K562 (cell line): ENCODE results near the gene ADAM15. TPM values are rescaled to one million over a fixed set of nuclear protein-coding genes. Genes with fewer than 3 reads are reported as not detected.

Source experiments
- ATAC-seq: fragments of 200-7000 bp; cut with Tn5 transposase; 3 replicates; pipeline ENCODE4 v1.9.1; 2020; ENCODE audit warnings: moderate library complexity
- BruUV-seq: library from RNA; stranded (reverse); fragments of 400-500 nt; replicated peaks from 2 replicates; lab custom pipeline; 2021; lab: Mats Ljungman, UMichigan
- CTCF ChIA-PET: fragments of 300-600 bp; formaldehyde crosslinking; extraction: SDS; loops from one replicate; lab custom pipeline; 2021; ENCODE audit warnings: low intra/inter-chr PET ratio; lab: Yijun Ruan, JAX
- POLR2A ChIA-PET: fragments of 300-600, 350-650 bp; sonication (Branson Sonifier 250); formaldehyde crosslinking; extraction: SDS; loops from one replicate; lab custom pipeline; 2021; ENCODE audit warnings: antibody characterized with exemption, inconsistent platforms; lab: Yijun Ruan, JAX
- DNase-seq, 4 experiments: peaks; one replicate each; pipeline versions ENCODE4 v3.0.0 to v3.0.0-alpha.2; 2011 to 2018; ENCODE audit warnings: low spot score in 3 of 4, mixed read lengths in 3 of 4; ENCODE audit errors: extremely low read depth in 1 of 4
- FAIRE-seq: peaks from 2 replicates; lab custom pipeline; 2011; peaks lifted over from hg19 to GRCh38; lab: Jason Lieb, UNC
- H2AFZ ChIP-seq: 2 replicates; pipeline ENCODE4 v1.6.0; 2011; ENCODE audit warnings: low read depth, low read length, control low read depth, inconsistent platforms
- H3K27ac ChIP-seq: fragments of 200-600 bp; 3 replicates; pipeline ENCODE4 v1.8.0; 2011; ENCODE audit warnings: low read depth, mild to moderate bottlenecking, control low read depth, inconsistent platforms, low read length, moderate library complexity, mixed read lengths; ENCODE audit errors: extremely low read depth
- H3K27me3 ChIP-seq, 2 experiments: fragments of 300-600 bp in 1 of 2; 2 replicates in 1 of 2; 3 replicates in 1 of 2; pipeline versions ENCODE4 v1.6.0 to v1.8.0; 2011; ENCODE audit warnings: inconsistent platforms in 2 of 2, low read length in 2 of 2, mild to moderate bottlenecking in 1 of 2, mixed read lengths in 1 of 2, moderate library complexity in 1 of 2; ENCODE audit not compliant: control insufficient read depth in 2 of 2, insufficient read depth in 2 of 2
- H3K36me3 ChIP-seq: fragments of 300-600 bp; 3 replicates; pipeline ENCODE4 v1.8.0; 2011; ENCODE audit warnings: mild to moderate bottlenecking, low read length, inconsistent platforms; ENCODE audit not compliant: control insufficient read depth, insufficient read depth
- H3K4me1 ChIP-seq, 2 experiments: fragments of 200-600 bp in 1 of 2; replicated peaks in 1 of 2; 2 replicates in 1 of 2; 3 replicates in 1 of 2; pipeline versions ENCODE4 v1.5.1 to v1.8.0; 2011; ENCODE audit warnings: inconsistent platforms in 2 of 2, low read length in 2 of 2, mild to moderate bottlenecking in 1 of 2, mixed read lengths in 1 of 2, moderate library complexity in 1 of 2; ENCODE audit not compliant: control insufficient read depth in 2 of 2, insufficient read depth in 2 of 2
- H3K4me2 ChIP-seq: 2 replicates; pipeline ENCODE4 v1.6.1; 2011; ENCODE audit warnings: low read length, control low read depth, inconsistent platforms, mixed read lengths; ENCODE audit not compliant: insufficient read depth
- H3K4me3 ChIP-seq: fragments of 200-600 bp; sonication (generic), shearing (Covaris generic); 2 replicates; pipeline ENCODE4 v1.5.1; 2016; ENCODE audit warnings: control low read depth, inconsistent platforms
- H3K79me2 ChIP-seq: fragments of 200-600 bp; 3 replicates; pipeline ENCODE4 v1.8.0; 2011; ENCODE audit warnings: low read length, inconsistent platforms; ENCODE audit not compliant: control insufficient read depth, insufficient read depth
- H3K9ac ChIP-seq, 2 experiments: 2 replicates each; pipeline versions ENCODE4 v1.6.0 to v1.6.1; 2011; ENCODE audit warnings: low read depth in 2 of 2, low read length in 2 of 2, control low read depth in 1 of 2, inconsistent platforms in 1 of 2, mild to moderate bottlenecking in 1 of 2, mixed read lengths in 1 of 2; ENCODE audit not compliant: insufficient read depth in 1 of 2
- H3K9me1 ChIP-seq: one replicate; pipeline ENCODE4 v1.6.0; 2011; ENCODE audit warnings: inconsistent platforms, mild to moderate bottlenecking, low read length, moderate library complexity; ENCODE audit not compliant: control insufficient read depth, insufficient read depth
- H3K9me3 ChIP-seq: replicated peaks from 2 replicates; pipeline ENCODE4 v1.5.1; 2011; ENCODE audit warnings: low read depth, low read length, inconsistent platforms; ENCODE audit not compliant: control insufficient read depth, insufficient read depth
- H4K20me1 ChIP-seq: replicated peaks from 2 replicates; pipeline ENCODE4 v1.6.1; 2011; ENCODE audit warnings: low read length, inconsistent platforms, mixed read lengths; ENCODE audit not compliant: control insufficient read depth, insufficient read depth
- CSDE1 ChIP-seq, 2 experiments: fragments of 450-650 bp; IDR thresholded peaks; 2 replicates each; pipeline ENCODE4 v1.6.1; 2016; ENCODE audit warnings: mild to moderate bottlenecking in 1 of 2
- FOXM1 ChIP-seq, 2 experiments: fragments of 450-650 bp in 1 of 2; sonication (generic) in 1 of 2; formaldehyde crosslinking in 1 of 2; IDR thresholded peaks; 2 replicates each; pipeline versions ENCODE4 v1.6.1 to v1.9.0; 2017 to 2022; ENCODE audit warnings: low read depth in 2 of 2, mild to moderate bottlenecking in 2 of 2, missing genetic modification reagents in 1 of 2, moderate library complexity in 1 of 2
- GATAD2A ChIP-seq: fragments of 450-650 bp; IDR thresholded peaks from 2 replicates; pipeline ENCODE4 v1.6.1; 2017
- HCFC1 ChIP-seq: IDR thresholded peaks from 2 replicates; pipeline ENCODE4 v1.6.1; 2012; ENCODE audit warnings: low read depth, low read length, improper control_type of control experiment
- HDAC1 ChIP-seq, 2 experiments: fragments of 450-650 bp; IDR thresholded peaks; 2 replicates each; pipeline ENCODE4 v1.6.1; 2016 to 2017; ENCODE audit warnings: inconsistent platforms in 1 of 2, mild to moderate bottlenecking in 1 of 2, moderate library complexity in 1 of 2
- JUND ChIP-seq, 2 experiments: IDR thresholded peaks; 2 replicates in 1 of 2; 3 replicates in 1 of 2; pipeline ENCODE4 v1.6.1; 2011; ENCODE audit warnings: borderline replicate concordance in 2 of 2, low read depth in 2 of 2, low read length in 2 of 2, improper control_type of control experiment in 1 of 2, missing biosample characterization in 1 of 2, missing genetic modification characterization in 1 of 2, missing genetic modification reagents in 1 of 2
- KDM1A ChIP-seq, 2 experiments: fragments of 450-650 bp; IDR thresholded peaks; 2 replicates each; pipeline ENCODE4 v1.6.1; 2016; ENCODE audit warnings: mild to moderate bottlenecking in 2 of 2
- KDM4B ChIP-seq, 2 experiments: fragments of 450-650 bp in 1 of 2; sonication (generic) in 1 of 2; IDR thresholded peaks; 2 replicates each; pipeline ENCODE4 v1.6.1; 2016 to 2017; ENCODE audit warnings: borderline replicate concordance in 2 of 2, antibody characterized with exemption in 1 of 2, low read depth in 1 of 2, mild to moderate bottlenecking in 1 of 2
- POLR2A ChIP-seq: fragments of 450-650 bp; conservative IDR thresholded peaks from 2 replicates; pipeline ENCODE4 v1.6.1; 2016
- PTBP1 ChIP-seq: fragments of 200-400 bp; formaldehyde crosslinking; IDR thresholded peaks from 2 replicates; pipeline ENCODE4 v1.6.1; 2017; ENCODE audit warnings: low read depth, low read length
- RFX5 ChIP-seq: IDR thresholded peaks from 2 replicates; pipeline ENCODE4 v1.6.1; 2011; ENCODE audit warnings: low read depth, mild to moderate bottlenecking, improper control_type of control experiment, low read length
- SMAD2 ChIP-seq: fragments of 150-350 bp; IDR thresholded peaks from 2 replicates; pipeline ENCODE4 v1.6.1; 2014; ENCODE audit warnings: low read depth, mild to moderate bottlenecking, low read length
- SUPT5H ChIP-seq: fragments of 450-650 bp; IDR thresholded peaks from 2 replicates; pipeline ENCODE4 v1.6.1; 2016
- TAF1 ChIP-seq: IDR thresholded peaks from 2 replicates; pipeline ENCODE4 v1.6.1; 2011; ENCODE audit warnings: mild to moderate bottlenecking, low read length, moderate library complexity; ENCODE audit not compliant: insufficient read depth, control insufficient read depth, severe bottlenecking; ENCODE audit errors: extremely low read depth
- TFAP4 ChIP-seq: sonication (generic); formaldehyde crosslinking; IDR thresholded peaks from 2 replicates; pipeline ENCODE4 v1.8.0; 2022; ENCODE audit warnings: missing genetic modification reagents, mild to moderate bottlenecking, moderate library complexity, borderline replicate concordance
- ZEB2 ChIP-seq: fragments of 450-650 bp; IDR thresholded peaks from 2 replicates; pipeline ENCODE4 v1.6.1; 2016
- ZNF143 ChIP-seq: sonication (generic); formaldehyde crosslinking; IDR thresholded peaks from 2 replicates; pipeline ENCODE4 v1.9.0; 2022; ENCODE audit warnings: mild to moderate bottlenecking, missing genetic modification reagents
- WGBS: fragments of 100-300 bp; shearing (Covaris generic); methylation state at CpG from one replicate; pipeline ENCODE4 v1.1.6; 2016; ENCODE audit warnings: low coverage, mixed read lengths; ENCODE audit not compliant: insufficient coverage; ENCODE audit errors: missing lambda C conversion rate; 5-methylcytosine and 5-hydroxymethylcytosine counted together
- in situ Hi-C: fragments of 300-500 bp; cut with MboI; formaldehyde crosslinking; loops from 4 replicates; pipeline ENCODE4 v1.15.0; 2018; ENCODE audit warnings: inconsistent platforms, mixed read lengths
- intact Hi-C: fragments of 100-400 bp; cut with micrococcal nuclease; formaldehyde crosslinking; loops from 2 replicates; pipeline ENCODE4 v1.14.2; 2022
- polyA plus RNA-seq, 8 experiments: library from polyadenylated mRNA; depleted of rRNA in 4 of 8; stranded (reverse) in 5 of 8; unstranded in 3 of 8; fragments of >200 nt; fragmentation: Nextera tagmentation in 2 of 8; fragmentation: Illumina TruSeq in 1 of 8; extraction: Ambion mirVana in 2 of 8; extraction: Trizol in 1 of 8; gene quantifications; 2 replicates each; pipeline versions ENCODE4 v1.2.1 to v1.2.3, GENCODE V29; 2011 to 2014; ENCODE audit warnings: inconsistent platforms in 1 of 8, missing spikeins in 1 of 8
- total RNA-seq, 7 experiments: library from RNA; depleted of rRNA in 6 of 7; stranded (reverse); fragments of >200 nt in 6 of 7; fragmentation: Illumina TruSeq in 2 of 7; extraction: Trizol in 2 of 7; gene quantifications; 2 replicates each; pipeline versions ENCODE4 v1.2.1 to v1.2.3, GENCODE V29; 2011 to 2021; ENCODE audit warnings: low replicate concordance in 1 of 7
- TF ChIP-seq, protein P1 (sequence below), 2 experiments: fragments of 450-650 bp; IDR thresholded peaks; 2 replicates each; pipeline ENCODE4 v1.6.1; 2018; ENCODE audit warnings: mild to moderate bottlenecking in 2 of 2, low read depth in 1 of 2; ENCODE audit not compliant: partially characterized antibody in 2 of 2

The ADAM15 gene
- total and polyA plus RNA-seq, 9 of the 15 experiments (the other 6 are each of a cell fraction or from before 2014, with no cell fraction given): 0.69 to 72.3 (median 32.8) TPM

- Histone ChIP-seq H3K27me3 (no peaks in the 10 kb centered on the region), H3K4me2 (no peak overlapping the region), H2AFZ (no peak overlapping the region), H3K27ac (peak overlapping the region; percentile 33; the same call in 2 of the 3 replicates), H4K20me1 (peaks cover 3% of the 10 kb centered on the region), H3K9me1 (no peaks in the 10 kb centered on the region), H3K4me3 (no peak overlapping the region), H3K9me3 (no peaks in the 10 kb centered on the region), H3K4me1 (peaks cover 71 to 79% of the 10 kb centered on the region in 2 experiments), H3K79me2 (peaks cover 90% of the 10 kb centered on the region), H3K36me3 (peaks cover 60% of the 10 kb centered on the region; the same call in 2 of the 3 replicates), H3K9ac (no peak overlapping the region; a peak in 1 of 4 replicates)
- FAIRE-seq (peak; percentile 94), ATAC-seq (no peak), DNase-seq (no peak)
- ChIA-PET CTCF (no interaction called here), POLR2A (interaction anchor here (0.6 to 1.0 kb wide), 7 partner anchors 11 to 748 kb away, joined by 3 to 4 read pairs (median 3); partner anchors contain the start of gene DPM3)
- 55% methylated on average over 2 of the region's 2 CpGs for WGBS
- intact Hi-C loops (no loop called here), in situ Hi-C loops (no loop called here)
- no TSS peak for BruUV-seq
- TF ChIP-seq KDM4B (IDR thresholded peaks at IDR 0.05; ENCODE audit: borderline replicate concordance in 2 of 2, low read depth in 1 of 2) (no peak), RFX5 (no peak), SMAD2 (no peak), CSDE1 (IDR thresholded peaks at IDR 0.05) (no peak), GATAD2A (no peak), JUND (IDR thresholded peaks at IDR 0.05; ENCODE audit: borderline replicate concordance, low read depth, low read length) (no peak), JUND (tag; IDR thresholded peaks at IDR 0.05; ENCODE audit: borderline replicate concordance, low read depth, low read length) (no peak), KDM1A (IDR thresholded peaks at IDR 0.05) (0 out of 4 replicates have a peak, but pooled peaks of 1 of the 2 experiments have one; percentile 15), PTBP1 (no peak), ZNF143 (CRISPR knock-in tag) (peak; percentile 83), SUPT5H (0 out of 2 replicates have a peak, but pooled peaks have one; percentile 30), FOXM1 (IDR thresholded peaks at IDR 0.05; ENCODE audit: low read depth) (no peak), FOXM1 (CRISPR knock-in tag; IDR thresholded peaks at IDR 0.05; ENCODE audit: low read depth) (no peak), POLR2A (no peak), TAF1 (no peak), ZEB2 (no peak), HDAC1 (IDR thresholded peaks at IDR 0.05) (peak in 1 of 2 experiments; percentile 29; a peak in 1 of 4 replicates), HCFC1 (peak; percentile 90), TFAP4 (CRISPR knock-in tag) (no peak)
- TF ChIP-seq, protein P1, sequence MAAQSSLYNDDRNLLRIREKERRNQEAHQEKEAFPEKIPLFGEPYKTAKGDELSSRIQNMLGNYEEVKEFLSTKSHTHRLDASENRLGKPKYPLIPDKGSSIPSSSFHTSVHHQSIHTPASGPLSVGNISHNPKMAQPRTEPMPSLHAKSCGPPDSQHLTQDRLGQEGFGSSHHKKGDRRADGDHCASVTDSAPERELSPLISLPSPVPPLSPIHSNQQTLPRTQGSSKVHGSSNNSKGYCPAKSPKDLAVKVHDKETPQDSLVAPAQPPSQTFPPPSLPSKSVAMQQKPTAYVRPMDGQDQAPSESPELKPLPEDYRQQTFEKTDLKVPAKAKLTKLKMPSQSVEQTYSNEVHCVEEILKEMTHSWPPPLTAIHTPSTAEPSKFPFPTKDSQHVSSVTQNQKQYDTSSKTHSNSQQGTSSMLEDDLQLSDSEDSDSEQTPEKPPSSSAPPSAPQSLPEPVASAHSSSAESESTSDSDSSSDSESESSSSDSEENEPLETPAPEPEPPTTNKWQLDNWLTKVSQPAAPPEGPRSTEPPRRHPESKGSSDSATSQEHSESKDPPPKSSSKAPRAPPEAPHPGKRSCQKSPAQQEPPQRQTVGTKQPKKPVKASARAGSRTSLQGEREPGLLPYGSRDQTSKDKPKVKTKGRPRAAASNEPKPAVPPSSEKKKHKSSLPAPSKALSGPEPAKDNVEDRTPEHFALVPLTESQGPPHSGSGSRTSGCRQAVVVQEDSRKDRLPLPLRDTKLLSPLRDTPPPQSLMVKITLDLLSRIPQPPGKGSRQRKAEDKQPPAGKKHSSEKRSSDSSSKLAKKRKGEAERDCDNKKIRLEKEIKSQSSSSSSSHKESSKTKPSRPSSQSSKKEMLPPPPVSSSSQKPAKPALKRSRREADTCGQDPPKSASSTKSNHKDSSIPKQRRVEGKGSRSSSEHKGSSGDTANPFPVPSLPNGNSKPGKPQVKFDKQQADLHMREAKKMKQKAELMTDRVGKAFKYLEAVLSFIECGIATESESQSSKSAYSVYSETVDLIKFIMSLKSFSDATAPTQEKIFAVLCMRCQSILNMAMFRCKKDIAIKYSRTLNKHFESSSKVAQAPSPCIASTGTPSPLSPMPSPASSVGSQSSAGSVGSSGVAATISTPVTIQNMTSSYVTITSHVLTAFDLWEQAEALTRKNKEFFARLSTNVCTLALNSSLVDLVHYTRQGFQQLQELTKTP (IDR thresholded peaks at IDR 0.05; ENCODE audit: low read depth in 1 of 2, partially characterized antibody in 2 of 2): peak in 1 of 2 experiments; percentile 94
Measured at GRCh38 chr1:155006601-155007101, 44.5 kb upstream of the ADAM15 start.
